K562 treated with DMSO at 1 percent for 12 hours (cell line): ENCODE data around the gene CT47C1. TPM values are rescaled to one million over a fixed set of nuclear protein-coding genes. Genes with fewer than 3 reads are reported as not detected.

Source experiments
- total RNA-seq: library from RNA; unstranded; fragments of 300-600 nt; gene quantifications from 2 replicates; pipeline ENCODE4 v1.2.3, GENCODE V29; 2022; ENCODE audit not compliant: insufficient read depth

Gene CT47C1
- total RNA-seq, result 1.2 TPM in 1 of 2 replicates, not detected in the other

GRCh38 chrX:119072744-119073143 is at the start of gene CT47C1:
Gene CT47C1 (plus strand): TSS chrX:119072993. CDS start chrX:119073226, 233 bp downstream.

Other genes starting within 250 kb of the CT47C1 start
- gene ZCCHC12, start 249.2 kb upstream of the CT47C1 start, total RNA-seq, result 0.28 TPM in 1 of 2 replicates, not detected in the other
- gene LONRF3, start 98.4 kb upstream of the CT47C1 start, total RNA-seq, result 1.7 and 4.4 TPM in 2 replicates
- gene KIAA1210, start 54.8 kb downstream of the CT47C1 start, total RNA-seq, result not detected in 2 replicates
- gene PGRMC1, start 163.3 kb downstream of the CT47C1 start, total RNA-seq, result 69.5 and 116 TPM in 2 replicates